H9 (cell line): ENCODE results near the gene DNM2. TPM values are rescaled to one million over a fixed set of nuclear protein-coding genes. Genes with fewer than 3 reads are reported as not detected.

Experiments
- DNase-seq: peaks from one replicate; pipeline ENCODE4 v3.0.0-alpha.2; 2017
- H2AFZ ChIP-seq: one replicate; pipeline ENCODE4 v1.6.1; 2013; ENCODE audit warnings: mild to moderate bottlenecking, low read length, control low read depth, moderate library complexity
- H2AK5ac ChIP-seq: 2 replicates; pipeline ENCODE4 v1.6.1; 2013; ENCODE audit warnings: low read length, control low read depth, mixed read lengths; ENCODE audit not compliant: insufficient read length
- H2BK120ac ChIP-seq: one replicate; pipeline ENCODE4 v1.6.1; 2013; ENCODE audit warnings: low read depth, mild to moderate bottlenecking, low read length, control low read depth, inconsistent platforms; ENCODE audit not compliant: poor library complexity, severe bottlenecking
- H2BK12ac ChIP-seq: 2 replicates; pipeline ENCODE4 v1.6.1; 2013; ENCODE audit warnings: low read length, control low read depth, mixed read lengths, low read depth; ENCODE audit not compliant: insufficient read length
- H2BK15ac ChIP-seq: 2 replicates; pipeline ENCODE4 v1.6.1; 2013; ENCODE audit warnings: low read depth, low read length, control low read depth
- H2BK20ac ChIP-seq: one replicate; pipeline ENCODE4 v1.6.1; 2013; ENCODE audit warnings: low read depth, mild to moderate bottlenecking, low read length, control low read depth, inconsistent platforms; ENCODE audit not compliant: poor library complexity, severe bottlenecking
- H2BK5ac ChIP-seq: 2 replicates; pipeline ENCODE4 v1.6.1; 2013; ENCODE audit warnings: low read length, control low read depth, mixed read lengths; ENCODE audit not compliant: insufficient read length
- H3K14ac ChIP-seq: 2 replicates; pipeline ENCODE4 v1.6.1; 2013; ENCODE audit warnings: low read length, control low read depth; ENCODE audit not compliant: insufficient read depth
- H3K18ac ChIP-seq: 2 replicates; pipeline ENCODE4 v1.6.1; 2013; ENCODE audit warnings: low read depth, mild to moderate bottlenecking, mixed read lengths, low read length, control low read depth; ENCODE audit not compliant: insufficient read length
- H3K23ac ChIP-seq: 2 replicates; pipeline ENCODE4 v1.6.1; 2013; ENCODE audit warnings: low read length, control low read depth, mixed read lengths, low read depth; ENCODE audit not compliant: insufficient read length
- H3K23me2 ChIP-seq: 2 replicates; pipeline ENCODE4 v1.6.1; 2013; ENCODE audit warnings: low read depth, mild to moderate bottlenecking, mixed read lengths, low read length, control low read depth; ENCODE audit not compliant: insufficient read length, poor library complexity, severe bottlenecking
- H3K27ac ChIP-seq: 2 replicates; pipeline ENCODE4 v1.5.1; 2013; ENCODE audit warnings: low read length, control low read depth, mixed read lengths, low read depth; ENCODE audit not compliant: insufficient read length
- H3K27me3 ChIP-seq: 2 replicates; pipeline ENCODE4 v1.6.1; 2013; ENCODE audit warnings: low read length, control low read depth, inconsistent platforms; ENCODE audit not compliant: insufficient read depth
- H3K4ac ChIP-seq: 2 replicates; pipeline ENCODE4 v1.6.1; 2013; ENCODE audit warnings: low read depth, mild to moderate bottlenecking, control low read depth, inconsistent platforms, low read length, moderate library complexity
- H3K4me1 ChIP-seq: 2 replicates; pipeline ENCODE4 v1.6.1; 2013; ENCODE audit warnings: low read length, control low read depth, inconsistent platforms; ENCODE audit not compliant: insufficient read depth
- H3K4me2 ChIP-seq: 2 replicates; pipeline ENCODE4 v1.6.1; 2013; ENCODE audit warnings: low read length, control low read depth, mixed read lengths; ENCODE audit not compliant: insufficient read length, insufficient read depth
- H3K56ac ChIP-seq: 2 replicates; pipeline ENCODE4 v1.6.1; 2013; ENCODE audit warnings: low read depth, mild to moderate bottlenecking, mixed read lengths, low read length, control low read depth; ENCODE audit not compliant: insufficient read length
- H3K79me1 ChIP-seq: 2 replicates; pipeline ENCODE4 v1.6.1; 2013; ENCODE audit warnings: low read depth, mild to moderate bottlenecking, moderate library complexity, low read length, control low read depth, inconsistent platforms; ENCODE audit not compliant: insufficient read depth, poor library complexity, severe bottlenecking
- H3K79me2 ChIP-seq: 2 replicates; pipeline ENCODE4 v1.6.1; 2013; ENCODE audit warnings: low read length, control low read depth, inconsistent platforms; ENCODE audit not compliant: insufficient read depth
- H3K9ac ChIP-seq: 2 replicates; pipeline ENCODE4 v1.6.1; 2013; ENCODE audit warnings: low read length, control low read depth, mixed read lengths; ENCODE audit not compliant: insufficient read length; ENCODE audit errors: extremely low read depth
- H3K9me3 ChIP-seq: one replicate; pipeline ENCODE4 v1.6.1; 2013; ENCODE audit warnings: low read depth, low read length, inconsistent platforms; ENCODE audit not compliant: control insufficient read depth
- H3T11ph ChIP-seq: one replicate; pipeline ENCODE4 v1.6.1; 2013; ENCODE audit warnings: mild to moderate bottlenecking, low read length, control low read depth, inconsistent platforms
- H4K20me1 ChIP-seq: one replicate; pipeline ENCODE4 v1.6.1; 2013; ENCODE audit not compliant: control insufficient read depth, insufficient read length, insufficient read depth
- H4K5ac ChIP-seq: 2 replicates; pipeline ENCODE4 v1.6.1; 2013; ENCODE audit warnings: low read depth, mild to moderate bottlenecking, mixed read lengths, low read length, control low read depth; ENCODE audit not compliant: insufficient read length
- H4K8ac ChIP-seq: replicated peaks from 2 replicates; pipeline ENCODE4 v1.6.1; 2013; ENCODE audit warnings: low read length, control low read depth, mixed read lengths, low read depth; ENCODE audit not compliant: insufficient read length
- H4K91ac ChIP-seq: 2 replicates; pipeline ENCODE4 v1.6.1; 2013; ENCODE audit warnings: low read depth, mild to moderate bottlenecking, moderate library complexity, mixed read lengths, low read length, control low read depth; ENCODE audit not compliant: insufficient read length
- H3K27ac Mint-ChIP-seq, 3 experiments: 2 replicates in 2 of 3; 3 replicates in 1 of 3; pipeline ENCODE4 v1.8.0; 2020 to 2021; ENCODE audit warnings: mixed read lengths in 3 of 3, mild to moderate bottlenecking in 1 of 3, moderate library complexity in 1 of 3
- H3K27me3 Mint-ChIP-seq: 2 replicates; pipeline ENCODE4 v1.8.0; 2021; ENCODE audit warnings: low read depth, mild to moderate bottlenecking, moderate library complexity, mixed read lengths
- H3K36me3 Mint-ChIP-seq, 3 experiments: 2 replicates in 2 of 3; 3 replicates in 1 of 3; pipeline ENCODE4 v1.8.0; 2020 to 2021; ENCODE audit warnings: low read depth in 3 of 3, mixed read lengths in 3 of 3; ENCODE audit not compliant: insufficient read depth in 1 of 3
- H3K4me1 Mint-ChIP-seq, 2 experiments: 2 replicates each; pipeline ENCODE4 v1.8.0; 2020; ENCODE audit warnings: mixed read lengths in 2 of 2
- H3K4me3 Mint-ChIP-seq, 2 experiments: 2 replicates in 1 of 2; 3 replicates in 1 of 2; pipeline ENCODE4 v1.8.0; 2020 to 2021; ENCODE audit warnings: mild to moderate bottlenecking in 2 of 2, mixed read lengths in 2 of 2, moderate library complexity in 1 of 2
- H3K9me3 Mint-ChIP-seq, 2 experiments: 2 replicates in 1 of 2; 3 replicates in 1 of 2; pipeline ENCODE4 v1.8.0; 2020; ENCODE audit warnings: mild to moderate bottlenecking in 2 of 2, mixed read lengths in 2 of 2, moderate library complexity in 1 of 2
- CTCF ChIP-seq: fragments of 200-600 bp; sonication (generic); conservative IDR thresholded peaks from 3 replicates; pipeline ENCODE4 v1.8.0; 2021; ENCODE audit warnings: antibody characterized with exemption, mild to moderate bottlenecking
- WGBS: extraction: QIAGEN DNeasy Blood & Tissue Kit; methylation state at CpG from one replicate; pipeline ENCODE4 v1.1.7; 2013; ENCODE audit warnings: missing lambda C conversion rate, low lambda C conversion rate, mixed read lengths; ENCODE audit not compliant: insufficient read length; ENCODE audit errors: extremely low coverage; 5-methylcytosine and 5-hydroxymethylcytosine counted together
- total RNA-seq: library from RNA; stranded (reverse); gene quantifications from 2 replicates; pipeline ENCODE4 v1.2.1, GENCODE V29; 2021

Gene DNM2
- total RNA-seq, 1 experiment from 2014 or later = 152 TPM

GRCh38 chr19:10842788-10843187, 124.9 kb downstream of the DNM2 start:
- Histone ChIP-seq H4K8ac (no peak overlapping the region), H3K9ac (no peak overlapping the region), H3T11ph (no peak overlapping the region), H4K5ac (no peak overlapping the region), H2BK15ac (no peak overlapping the region), H3K4me2 (no peak overlapping the region), H3K14ac (no peak overlapping the region), H3K4ac (no peak overlapping the region), H3K23me2 (no peaks in the 10 kb centered on the region), H4K20me1 (no peaks in the 10 kb centered on the region), H3K56ac (no peak overlapping the region), H3K4me1 (no peaks in the 10 kb centered on the region), H2BK120ac (no peak overlapping the region), H3K79me2 (no peaks in the 10 kb centered on the region), H3K18ac (no peak overlapping the region), H3K79me1 (no peaks in the 10 kb centered on the region), H3K27ac (no peak overlapping the region), H3K9me3 (no peaks in the 10 kb centered on the region), H3K27me3 (no peaks in the 10 kb centered on the region), H2BK20ac (no peak overlapping the region), H4K91ac (no peak overlapping the region), H2AK5ac (no peak overlapping the region), H2AFZ (no peak overlapping the region), H3K23ac (no peak overlapping the region), H2BK5ac (no peak overlapping the region), H2BK12ac (no peak overlapping the region)
- no peak overlapping the region for H3K4me3 Mint-ChIP-seq
- peaks cover 15 to 24% of the 10 kb centered on the region in 2 experiments for H3K9me3 Mint-ChIP-seq
- no peak overlapping the region for H3K27ac Mint-ChIP-seq
- peaks cover 38% of the 10 kb centered on the region for H3K27me3 Mint-ChIP-seq
- no peak for TF ChIP-seq CTCF
- no peak for DNase-seq
- H3K36me3 Mint-ChIP-seq = no peaks in the 10 kb centered on the region
- peaks cover 3 to 4% of the 10 kb centered on the region in 2 experiments for H3K4me1 Mint-ChIP-seq
- WGBS = no CpG with 5 or more reads among the region's 7 CpGs
